Transverse colon (tissue), 4 donors: Measurements from ENCODE around the gene SP100.

Experiments
- CTCF ChIP-seq, 5 experiments: fragments of 200-600 bp in 3 of 5; fragments of 450-650 bp in 2 of 5; sonication (generic) in 3 of 5; IDR thresholded peaks; 1 replicate in 2 of 5; 2 replicates in 3 of 5; pipeline ENCODE4 v1.5.1; 2016 to 2017; ENCODE audit warnings: antibody characterized with exemption in 5 of 5, inconsistent platforms in 3 of 5, mild to moderate bottlenecking in 2 of 5, moderate library complexity in 1 of 5
- POLR2A ChIP-seq: fragments of 450-650 bp; IDR thresholded peaks from one replicate; pipeline ENCODE4 v1.6.1; 2016; ENCODE audit warnings: antibody characterized with exemption, mild to moderate bottlenecking, moderate library complexity
- POLR2AphosphoS5 ChIP-seq, 3 donors: sonication (generic); formaldehyde crosslinking; IDR thresholded peaks; one replicate each; pipeline ENCODE4 v1.6.1; 2016; ENCODE audit warnings: antibody characterized with exemption in 3 of 3

DNA sequence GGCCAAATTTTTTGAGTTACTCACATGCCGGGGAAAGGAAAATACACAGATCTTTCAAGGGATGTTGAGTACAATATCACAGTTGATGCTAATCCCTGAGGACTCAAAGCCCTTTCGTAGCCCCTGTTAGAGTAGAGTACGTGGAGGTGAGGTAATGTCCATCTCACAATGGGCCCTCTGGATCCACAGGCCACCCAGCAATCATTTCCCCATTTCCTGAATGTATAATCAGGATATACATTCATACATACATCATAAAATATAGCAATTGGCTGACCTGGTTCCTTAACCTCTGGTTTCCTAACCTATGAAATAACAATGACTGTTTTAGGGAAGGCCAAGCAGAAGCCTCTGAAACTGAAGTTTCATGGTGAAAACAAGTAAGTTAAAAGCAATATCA is 10.2 kb upstream of the SP100 start:
- TF ChIP-seq CTCF (IDR thresholded peaks at IDR 0.05) (no peak), POLR2AphosphoS5 (IDR thresholded peaks at IDR 0.05) (no peak), POLR2A (no peak)
